Measurements from ENCODE around the gene SLC25A15.

DNA sequence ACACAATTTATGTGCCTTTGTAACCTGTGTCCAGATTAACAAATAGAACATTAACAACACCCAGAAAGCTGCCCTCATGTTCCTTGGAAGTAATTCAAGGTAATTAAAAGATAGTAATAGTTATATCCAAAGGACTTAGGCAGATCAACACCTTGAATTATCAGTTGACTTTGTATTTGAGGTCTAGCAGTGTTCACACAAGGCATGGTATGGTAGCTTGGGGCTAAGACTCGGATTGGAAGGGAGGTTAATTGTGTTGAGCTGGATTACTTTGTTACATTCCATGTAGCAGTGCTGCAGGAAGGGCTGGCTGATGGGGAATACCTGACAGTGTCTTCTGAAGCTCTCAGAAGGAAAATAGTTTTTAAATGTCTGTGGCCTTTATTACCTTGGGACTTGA lies 16.8 kb downstream of the SLC25A15 start:
- TF ChIP-seq POLR2A (IDR thresholded peaks at IDR 0.05), result no peak
- TF ChIP-seq, protein P1, sequence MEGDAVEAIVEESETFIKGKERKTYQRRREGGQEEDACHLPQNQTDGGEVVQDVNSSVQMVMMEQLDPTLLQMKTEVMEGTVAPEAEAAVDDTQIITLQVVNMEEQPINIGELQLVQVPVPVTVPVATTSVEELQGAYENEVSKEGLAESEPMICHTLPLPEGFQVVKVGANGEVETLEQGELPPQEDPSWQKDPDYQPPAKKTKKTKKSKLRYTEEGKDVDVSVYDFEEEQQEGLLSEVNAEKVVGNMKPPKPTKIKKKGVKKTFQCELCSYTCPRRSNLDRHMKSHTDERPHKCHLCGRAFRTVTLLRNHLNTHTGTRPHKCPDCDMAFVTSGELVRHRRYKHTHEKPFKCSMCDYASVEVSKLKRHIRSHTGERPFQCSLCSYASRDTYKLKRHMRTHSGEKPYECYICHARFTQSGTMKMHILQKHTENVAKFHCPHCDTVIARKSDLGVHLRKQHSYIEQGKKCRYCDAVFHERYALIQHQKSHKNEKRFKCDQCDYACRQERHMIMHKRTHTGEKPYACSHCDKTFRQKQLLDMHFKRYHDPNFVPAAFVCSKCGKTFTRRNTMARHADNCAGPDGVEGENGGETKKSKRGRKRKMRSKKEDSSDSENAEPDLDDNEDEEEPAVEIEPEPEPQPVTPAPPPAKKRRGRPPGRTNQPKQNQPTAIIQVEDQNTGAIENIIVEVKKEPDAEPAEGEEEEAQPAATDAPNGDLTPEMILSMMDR (IDR thresholded peaks at IDR 0.05), result no peak

Measured in testis (tissue), 2 donors.